ENCODE measurements around the gene DAB1.

DNA sequence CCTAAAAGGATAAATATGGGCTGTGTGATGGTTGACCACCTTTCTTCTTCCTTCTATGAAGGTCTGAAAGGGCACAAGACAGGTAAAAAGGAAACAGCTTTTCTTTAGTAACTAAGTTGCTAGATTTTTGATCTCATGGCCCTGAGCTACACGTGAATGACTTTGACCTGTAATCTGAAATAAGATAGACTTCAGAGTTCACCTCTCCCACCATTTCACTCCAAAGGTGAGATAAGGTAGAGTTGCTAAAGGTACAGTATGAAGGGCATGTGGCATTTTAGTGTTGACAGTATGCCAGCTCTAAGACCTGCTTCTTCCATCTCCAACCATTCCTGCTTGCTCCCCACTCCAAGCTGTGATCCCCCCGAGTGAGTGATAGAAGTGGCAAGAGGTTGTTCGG lies 432.3 kb downstream of the DAB1 start:
- TF ChIP-seq, protein P1, sequence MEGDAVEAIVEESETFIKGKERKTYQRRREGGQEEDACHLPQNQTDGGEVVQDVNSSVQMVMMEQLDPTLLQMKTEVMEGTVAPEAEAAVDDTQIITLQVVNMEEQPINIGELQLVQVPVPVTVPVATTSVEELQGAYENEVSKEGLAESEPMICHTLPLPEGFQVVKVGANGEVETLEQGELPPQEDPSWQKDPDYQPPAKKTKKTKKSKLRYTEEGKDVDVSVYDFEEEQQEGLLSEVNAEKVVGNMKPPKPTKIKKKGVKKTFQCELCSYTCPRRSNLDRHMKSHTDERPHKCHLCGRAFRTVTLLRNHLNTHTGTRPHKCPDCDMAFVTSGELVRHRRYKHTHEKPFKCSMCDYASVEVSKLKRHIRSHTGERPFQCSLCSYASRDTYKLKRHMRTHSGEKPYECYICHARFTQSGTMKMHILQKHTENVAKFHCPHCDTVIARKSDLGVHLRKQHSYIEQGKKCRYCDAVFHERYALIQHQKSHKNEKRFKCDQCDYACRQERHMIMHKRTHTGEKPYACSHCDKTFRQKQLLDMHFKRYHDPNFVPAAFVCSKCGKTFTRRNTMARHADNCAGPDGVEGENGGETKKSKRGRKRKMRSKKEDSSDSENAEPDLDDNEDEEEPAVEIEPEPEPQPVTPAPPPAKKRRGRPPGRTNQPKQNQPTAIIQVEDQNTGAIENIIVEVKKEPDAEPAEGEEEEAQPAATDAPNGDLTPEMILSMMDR (IDR thresholded peaks at IDR 0.05): no peak
- TF ChIP-seq POLR2AphosphoS5 (IDR thresholded peaks at IDR 0.05): no peak

Data from transverse colon (tissue), 4 donors.